Coronary artery (tissue), 2 donors: Measurements from ENCODE around the gene RSF1.

Source experiments
- DNase-seq: peaks from one replicate; pipeline ENCODE4 v3.0.0-alpha.2; 2017; ENCODE audit warnings: low spot score
- H3K27ac ChIP-seq, 2 donors: fragments of 200-600 bp; sonication (generic); one replicate each; pipeline ENCODE4 v1.5.1; 2016 to 2019
- H3K4me3 ChIP-seq: fragments of 200-600 bp; sonication (generic); 2 replicates; pipeline ENCODE4 v1.5.1; 2016; ENCODE audit warnings: mild to moderate bottlenecking, moderate library complexity
- CTCF ChIP-seq: fragments of 200-600 bp; sonication (generic); IDR thresholded peaks from one replicate; pipeline ENCODE4 v1.5.1; 2019; ENCODE audit warnings: antibody characterized with exemption

The RSF1 gene

GRCh38 chr11:77668760-77669159 lies 151.8 kb downstream of the RSF1 start:
- no peak for TF ChIP-seq CTCF

GRCh38 chr11:77665240-77665965 lies 155.1 kb downstream of the RSF1 start:
- no peak overlapping the region for H3K4me3 ChIP-seq
- DNase-seq: no peak
- H3K27ac ChIP-seq: no peak overlapping the region
- no peak for TF ChIP-seq CTCF

More at GRCh38 chr11:77668760-77669159, 151.8 kb downstream of the RSF1 start:
- H3K4me3 ChIP-seq: no peak overlapping the region
- no peak overlapping the region for H3K27ac ChIP-seq
- no peak for DNase-seq

GRCh38 chr11:77661670-77662069 lies 158.9 kb downstream of the RSF1 start:
- H3K27ac ChIP-seq: no peak overlapping the region
- DNase-seq: no peak
- no peak overlapping the region for H3K4me3 ChIP-seq
- TF ChIP-seq CTCF: no peak

DNA sequence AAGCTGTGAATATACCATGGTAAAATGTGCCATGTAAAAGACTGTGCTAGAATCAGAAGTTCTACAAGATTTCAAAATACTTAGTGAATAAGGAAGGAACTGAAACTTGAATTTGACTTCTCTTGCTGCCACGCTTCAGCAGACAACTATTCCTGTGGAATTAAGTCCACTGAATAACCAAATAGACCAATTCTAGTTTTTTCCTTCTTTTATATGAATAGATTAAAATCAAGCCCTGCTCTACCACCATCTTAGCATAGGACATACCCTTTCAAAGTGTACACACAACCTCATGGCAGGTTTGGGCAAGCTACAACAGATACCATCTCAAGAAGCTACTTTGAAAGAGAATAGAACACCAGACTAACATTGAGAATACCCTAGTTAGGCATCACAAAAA lies 159.6 kb downstream of the RSF1 start:
- H3K27ac ChIP-seq: no peak overlapping the region
- no peak for DNase-seq

GRCh38 chr11:77658213-77659013 lies 162.1 kb downstream of the RSF1 start:
- H3K4me3 ChIP-seq: no peak overlapping the region

More for the DNA sequence above, 159.6 kb downstream of the RSF1 start:
- no peak for TF ChIP-seq CTCF
- no peak overlapping the region for H3K4me3 ChIP-seq

GRCh38 chr11:77656362-77656761 lies 164.2 kb downstream of the RSF1 start:
- no peak for DNase-seq
- Histone ChIP-seq H3K4me3 (no peak overlapping the region), H3K27ac (no peak overlapping the region)
- TF ChIP-seq CTCF: no peak

More at GRCh38 chr11:77658213-77659013, 162.1 kb downstream of the RSF1 start:
- no peak for TF ChIP-seq CTCF
- no peak overlapping the region for H3K27ac ChIP-seq
- no peak for DNase-seq
